ENCODE measurements around the gene ARFRP1.
A peak's percentile ranks its signal among the peaks of the same experiment; 100 is the strongest.

The ARFRP1 gene

GRCh38 chr20:63697357-63697867 is 10.4 kb downstream of the ARFRP1 start:
- Mint-ChIP-seq H3K27me3 (ENCODE audit: low read depth, poor library complexity) (no peaks in the 10 kb centered on the region), H3K4me3 (no peak overlapping the region), H3K4me1 (peaks cover 24% of the 10 kb centered on the region), H3K9me3 (peaks cover 3% of the 10 kb centered on the region), H3K36me3 (ENCODE audit: low read depth) (peaks cover 5% of the 10 kb centered on the region), H3K27ac (no peak overlapping the region)
- no peak for TF ChIP-seq CTCF (IDR thresholded peaks at IDR 0.05)
- DNase-seq = no peak

GRCh38 chr20:63696628-63697356 is 11.0 kb downstream of the ARFRP1 start, which contains the start of gene TNFRSF6B:
Gene TNFRSF6B, plus strand, starts transcription at chr20:63696652. Its CDS starts 116 bp downstream, at chr20:63696768.
- peaks cover 24% of the 10 kb centered on the region for H3K4me1 Mint-ChIP-seq
- H3K36me3 Mint-ChIP-seq (ENCODE audit: low read depth) = peaks cover 5% of the 10 kb centered on the region
- TF ChIP-seq CTCF (IDR thresholded peaks at IDR 0.05) = no peak
- DNase-seq = peak; percentile 32
- peaks cover 3% of the 10 kb centered on the region for H3K9me3 Mint-ChIP-seq
- no peaks in the 10 kb centered on the region for H3K27me3 Mint-ChIP-seq (ENCODE audit: low read depth, poor library complexity)
- no peak within 1 kb of the TSS for H3K27ac Mint-ChIP-seq
- H3K4me3 Mint-ChIP-seq = no peak within 1 kb of the TSS

DNA sequence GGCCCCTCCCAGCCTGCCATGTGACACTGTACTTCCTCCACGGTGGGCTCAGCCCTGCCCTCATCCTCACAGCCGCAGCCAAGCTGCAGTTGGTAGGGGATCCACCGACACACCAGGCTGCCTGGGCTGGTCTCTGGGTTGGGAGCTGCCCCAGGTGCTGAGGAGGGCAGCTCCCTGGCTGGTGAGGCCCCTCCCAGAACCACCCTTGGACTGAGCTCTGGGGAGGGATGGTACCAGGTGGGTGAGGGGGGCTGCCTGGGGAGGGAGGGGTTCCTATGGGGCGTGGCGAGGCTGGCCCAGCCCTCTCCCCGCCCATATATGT is 11.5 kb downstream of the ARFRP1 start:
- peaks cover 3% of the 10 kb centered on the region for H3K9me3 Mint-ChIP-seq

GRCh38 chr20:63695424-63696305 is 12.1 kb downstream of the ARFRP1 start:
- TF ChIP-seq CTCF (IDR thresholded peaks at IDR 0.05) = no peak
- Mint-ChIP-seq H3K9me3 (peaks cover 3% of the 10 kb centered on the region), H3K27me3 (ENCODE audit: low read depth, poor library complexity) (no peaks in the 10 kb centered on the region), H3K4me1 (peaks cover 27% of the 10 kb centered on the region), H3K36me3 (ENCODE audit: low read depth) (peaks cover 5% of the 10 kb centered on the region), H3K4me3 (no peak overlapping the region), H3K27ac (no peak overlapping the region)
- DNase-seq = no peak

More for the DNA sequence above, 11.5 kb downstream of the ARFRP1 start:
- H3K27me3 Mint-ChIP-seq (ENCODE audit: low read depth, poor library complexity) = no peaks in the 10 kb centered on the region
- no peak for DNase-seq
- H3K27ac Mint-ChIP-seq = no peak overlapping the region
- H3K4me3 Mint-ChIP-seq = no peak overlapping the region
- peaks cover 5% of the 10 kb centered on the region for H3K36me3 Mint-ChIP-seq (ENCODE audit: low read depth)
- TF ChIP-seq CTCF (IDR thresholded peaks at IDR 0.05) = no peak
- peaks cover 26% of the 10 kb centered on the region for H3K4me1 Mint-ChIP-seq

GRCh38 chr20:63694584-63695423 is 13.0 kb downstream of the ARFRP1 start:
- H3K36me3 Mint-ChIP-seq (ENCODE audit: low read depth) = peaks cover 5% of the 10 kb centered on the region
- peaks cover 3% of the 10 kb centered on the region for H3K9me3 Mint-ChIP-seq
- H3K4me1 Mint-ChIP-seq = peaks cover 20% of the 10 kb centered on the region
- DNase-seq = no peak
- no peak overlapping the region for H3K4me3 Mint-ChIP-seq
- no peak for TF ChIP-seq CTCF (IDR thresholded peaks at IDR 0.05)
- no peak overlapping the region for H3K27ac Mint-ChIP-seq
- H3K27me3 Mint-ChIP-seq (ENCODE audit: low read depth, poor library complexity) = no peaks in the 10 kb centered on the region

All from nephron progenitor cell (in vitro differentiated cells).